K562 (cell line): ENCODE results near the gene GFOD1. TPM values are rescaled to one million over a fixed set of nuclear protein-coding genes. Genes with fewer than 3 reads are reported as not detected.

ENCODE experiments used
- ATAC-seq: fragments of 200-7000 bp; cut with Tn5 transposase; 3 replicates; pipeline ENCODE4 v1.9.1; 2020; ENCODE audit warnings: moderate library complexity
- BruUV-seq: library from RNA; stranded (reverse); fragments of 400-500 nt; replicated peaks from 2 replicates; lab custom pipeline; 2021; lab: Mats Ljungman, UMichigan
- CTCF ChIA-PET: fragments of 300-600 bp; formaldehyde crosslinking; extraction: SDS; loops from one replicate; lab custom pipeline; 2021; ENCODE audit warnings: low intra/inter-chr PET ratio; lab: Yijun Ruan, JAX
- POLR2A ChIA-PET: fragments of 300-600, 350-650 bp; sonication (Branson Sonifier 250); formaldehyde crosslinking; extraction: SDS; loops from one replicate; lab custom pipeline; 2021; ENCODE audit warnings: antibody characterized with exemption, inconsistent platforms; lab: Yijun Ruan, JAX
- DNase-seq, 4 experiments: peaks; one replicate each; pipeline versions ENCODE4 v3.0.0 to v3.0.0-alpha.2; 2011 to 2018; ENCODE audit warnings: low spot score in 3 of 4, mixed read lengths in 3 of 4; ENCODE audit errors: extremely low read depth in 1 of 4
- FAIRE-seq: peaks from 2 replicates; lab custom pipeline; 2011; peaks lifted over from hg19 to GRCh38; lab: Jason Lieb, UNC
- H2AFZ ChIP-seq: 2 replicates; pipeline ENCODE4 v1.6.0; 2011; ENCODE audit warnings: low read depth, low read length, control low read depth, inconsistent platforms
- H3K27ac ChIP-seq: fragments of 200-600 bp; 3 replicates; pipeline ENCODE4 v1.8.0; 2011; ENCODE audit warnings: low read depth, mild to moderate bottlenecking, control low read depth, inconsistent platforms, low read length, moderate library complexity, mixed read lengths; ENCODE audit errors: extremely low read depth
- H3K27me3 ChIP-seq, 2 experiments: fragments of 300-600 bp in 1 of 2; 2 replicates in 1 of 2; 3 replicates in 1 of 2; pipeline versions ENCODE4 v1.6.0 to v1.8.0; 2011; ENCODE audit warnings: inconsistent platforms in 2 of 2, low read length in 2 of 2, mild to moderate bottlenecking in 1 of 2, mixed read lengths in 1 of 2, moderate library complexity in 1 of 2; ENCODE audit not compliant: control insufficient read depth in 2 of 2, insufficient read depth in 2 of 2
- H3K36me3 ChIP-seq: fragments of 300-600 bp; 3 replicates; pipeline ENCODE4 v1.8.0; 2011; ENCODE audit warnings: mild to moderate bottlenecking, low read length, inconsistent platforms; ENCODE audit not compliant: control insufficient read depth, insufficient read depth
- H3K4me1 ChIP-seq, 2 experiments: fragments of 200-600 bp in 1 of 2; replicated peaks in 1 of 2; 2 replicates in 1 of 2; 3 replicates in 1 of 2; pipeline versions ENCODE4 v1.5.1 to v1.8.0; 2011; ENCODE audit warnings: inconsistent platforms in 2 of 2, low read length in 2 of 2, mild to moderate bottlenecking in 1 of 2, mixed read lengths in 1 of 2, moderate library complexity in 1 of 2; ENCODE audit not compliant: control insufficient read depth in 2 of 2, insufficient read depth in 2 of 2
- H3K4me2 ChIP-seq: 2 replicates; pipeline ENCODE4 v1.6.1; 2011; ENCODE audit warnings: low read length, control low read depth, inconsistent platforms, mixed read lengths; ENCODE audit not compliant: insufficient read depth
- H3K4me3 ChIP-seq: fragments of 200-600 bp; sonication (generic), shearing (Covaris generic); 2 replicates; pipeline ENCODE4 v1.5.1; 2016; ENCODE audit warnings: control low read depth, inconsistent platforms
- H3K79me2 ChIP-seq: fragments of 200-600 bp; 3 replicates; pipeline ENCODE4 v1.8.0; 2011; ENCODE audit warnings: low read length, inconsistent platforms; ENCODE audit not compliant: control insufficient read depth, insufficient read depth
- H3K9ac ChIP-seq, 2 experiments: 2 replicates each; pipeline versions ENCODE4 v1.6.0 to v1.6.1; 2011; ENCODE audit warnings: low read depth in 2 of 2, low read length in 2 of 2, control low read depth in 1 of 2, inconsistent platforms in 1 of 2, mild to moderate bottlenecking in 1 of 2, mixed read lengths in 1 of 2; ENCODE audit not compliant: insufficient read depth in 1 of 2
- H3K9me1 ChIP-seq: one replicate; pipeline ENCODE4 v1.6.0; 2011; ENCODE audit warnings: inconsistent platforms, mild to moderate bottlenecking, low read length, moderate library complexity; ENCODE audit not compliant: control insufficient read depth, insufficient read depth
- H3K9me3 ChIP-seq: replicated peaks from 2 replicates; pipeline ENCODE4 v1.5.1; 2011; ENCODE audit warnings: low read depth, low read length, inconsistent platforms; ENCODE audit not compliant: control insufficient read depth, insufficient read depth
- H4K20me1 ChIP-seq: replicated peaks from 2 replicates; pipeline ENCODE4 v1.6.1; 2011; ENCODE audit warnings: low read length, inconsistent platforms, mixed read lengths; ENCODE audit not compliant: control insufficient read depth, insufficient read depth
- DEAF1 ChIP-seq: fragments of 450-650 bp; formaldehyde crosslinking; IDR thresholded peaks from 2 replicates; pipeline ENCODE4 v1.4.0; 2020; ENCODE audit warnings: mild to moderate bottlenecking, moderate library complexity
- EP400 ChIP-seq: fragments of 450-650 bp; IDR thresholded peaks from 2 replicates; pipeline ENCODE4 v1.6.1; 2017; ENCODE audit warnings: antibody characterized with exemption, mild to moderate bottlenecking, moderate library complexity
- GATA2 ChIP-seq: sonication (generic); formaldehyde crosslinking; IDR thresholded peaks from 2 replicates; pipeline ENCODE4 v1.4.0; 2020; ENCODE audit warnings: mild to moderate bottlenecking, missing genetic modification reagents
- MEF2D ChIP-seq: conservative IDR thresholded peaks from 2 replicates; pipeline ENCODE4 v1.6.1; 2016; ENCODE audit warnings: low read depth, missing genetic modification characterization, missing compliant biosample characterization
- POLR2A ChIP-seq: fragments of 450-650 bp; conservative IDR thresholded peaks from 2 replicates; pipeline ENCODE4 v1.6.1; 2016
- ZNF140 ChIP-seq: fragments of 250-450 bp; sonication (Bioruptor Pico); IDR thresholded peaks from 2 replicates; pipeline ENCODE4 v1.8.0; 2021; ENCODE audit warnings: moderate library complexity, mild to moderate bottlenecking, inconsistent platforms
- ZNF395 ChIP-seq: fragments of 200-800 bp; sonication (Bioruptor generic); IDR thresholded peaks from 2 replicates; pipeline ENCODE4 v1.6.1; 2017; ENCODE audit warnings: missing genetic modification characterization, missing compliant biosample characterization
- ZNF76 ChIP-seq: fragments of 250-450 bp; sonication (Bioruptor Pico); IDR thresholded peaks from 2 replicates; pipeline ENCODE4 v1.4.0; 2020; ENCODE audit warnings: mild to moderate bottlenecking, moderate library complexity, borderline replicate concordance
- WGBS: fragments of 100-300 bp; shearing (Covaris generic); methylation state at CpG from one replicate; pipeline ENCODE4 v1.1.6; 2016; ENCODE audit warnings: low coverage, mixed read lengths; ENCODE audit not compliant: insufficient coverage; ENCODE audit errors: missing lambda C conversion rate; 5-methylcytosine and 5-hydroxymethylcytosine counted together
- in situ Hi-C: fragments of 300-500 bp; cut with MboI; formaldehyde crosslinking; loops from 4 replicates; pipeline ENCODE4 v1.15.0; 2018; ENCODE audit warnings: inconsistent platforms, mixed read lengths
- intact Hi-C: fragments of 100-400 bp; cut with micrococcal nuclease; formaldehyde crosslinking; loops from 2 replicates; pipeline ENCODE4 v1.14.2; 2022
- polyA plus RNA-seq, 8 experiments: library from polyadenylated mRNA; depleted of rRNA in 4 of 8; stranded (reverse) in 5 of 8; unstranded in 3 of 8; fragments of >200 nt; fragmentation: Nextera tagmentation in 2 of 8; fragmentation: Illumina TruSeq in 1 of 8; extraction: Ambion mirVana in 2 of 8; extraction: Trizol in 1 of 8; gene quantifications; 2 replicates each; pipeline versions ENCODE4 v1.2.1 to v1.2.3, GENCODE V29; 2011 to 2014; ENCODE audit warnings: inconsistent platforms in 1 of 8, missing spikeins in 1 of 8
- total RNA-seq, 7 experiments: library from RNA; depleted of rRNA in 6 of 7; stranded (reverse); fragments of >200 nt in 6 of 7; fragmentation: Illumina TruSeq in 2 of 7; extraction: Trizol in 2 of 7; gene quantifications; 2 replicates each; pipeline versions ENCODE4 v1.2.1 to v1.2.3, GENCODE V29; 2011 to 2021; ENCODE audit warnings: low replicate concordance in 1 of 7

The GFOD1 gene
- total and polyA plus RNA-seq, 9 of the 15 experiments (the other 6 are each of a cell fraction or from before 2014, with no cell fraction given) = 3.8 to 12.0 (median 8.2) TPM

GRCh38 chr6:13445744-13446115, 41.7 kb downstream of the GFOD1 start:
- no TSS peak for BruUV-seq

More at GRCh38 chr6:13445744-13446115, 41.7 kb downstream of the GFOD1 start:
- Histone ChIP-seq H3K9me3 (no peaks in the 10 kb centered on the region), H2AFZ (no peak overlapping the region), H3K4me2 (no peak overlapping the region), H3K9ac (no peak overlapping the region), H3K4me3 (no peak overlapping the region), H3K27ac (no peak overlapping the region), H3K36me3 (no peaks in the 10 kb centered on the region), H3K27me3 (no peaks in the 10 kb centered on the region), H3K9me1 (no peaks in the 10 kb centered on the region), H3K4me1 (no peaks in the 10 kb centered on the region), H3K79me2 (no peaks in the 10 kb centered on the region), H4K20me1 (no peaks in the 10 kb centered on the region)
- TF ChIP-seq EP400 (no peak), GATA2 (CRISPR knock-in tag) (no peak), POLR2A (no peak), DEAF1 (no peak), MEF2D (tag) (no peak), ZNF76 (no peak), ZNF395 (no peak), ZNF140 (CRISPR knock-in tag) (no peak)
- intact Hi-C loops = no loop called here
- in situ Hi-C loops = no loop called here
- ATAC-seq (no peak), FAIRE-seq (no peak), DNase-seq (no peak)
- ChIA-PET POLR2A (interaction anchor here (0.9 to 1.3 kb wide), 2 partner anchors 9 to 17 kb away, joined by 3 read pairs; no protein-coding TSS in a partner anchor), CTCF (no interaction called here)
- WGBS = 31% methylated on average over 3 of the region's 3 CpGs
